ENCODE results near the gene ACIN1. TPM values are rescaled to one million over a fixed set of nuclear protein-coding genes. Genes with fewer than 3 reads are reported as not detected.
A peak's percentile ranks its signal among the peaks of the same experiment; 100 is the strongest.

ACIN1 gene
- total RNA-seq, 1 experiment from 2014 or later = 333 TPM

GRCh38 chr14:23035303-23036144 is 59.4 kb downstream of the ACIN1 start:
- Histone ChIP-seq H3K79me1 (ENCODE audit: insufficient read depth, low read depth, low read length, poor library complexity, severe bottlenecking) (no peaks in the 10 kb centered on the region), H3K23ac (ENCODE audit: insufficient read length, low read depth, low read length) (no peak overlapping the region), H3K79me2 (ENCODE audit: insufficient read depth, low read length) (peaks cover 5% of the 10 kb centered on the region; the same call in 1 of the 2 replicates), H3K27me3 (ENCODE audit: insufficient read depth, low read length) (no peaks in the 10 kb centered on the region), H3K4me1 (ENCODE audit: insufficient read depth, low read length) (no peaks in the 10 kb centered on the region), H2BK120ac (ENCODE audit: low read depth, low read length, poor library complexity, severe bottlenecking) (no peak overlapping the region), H2AK5ac (ENCODE audit: insufficient read length, low read length) (no peak overlapping the region), H2BK5ac (ENCODE audit: insufficient read length, low read length) (no peak overlapping the region), H3K4ac (ENCODE audit: low read depth, low read length) (no peak overlapping the region; the same call in 1 of the 2 replicates), H4K5ac (ENCODE audit: insufficient read length, low read depth, low read length) (no peak overlapping the region), H3K14ac (ENCODE audit: insufficient read depth, low read length) (no peak overlapping the region), H3K9ac (ENCODE audit: extremely low read depth, insufficient read length, low read length) (no peak overlapping the region), H2BK15ac (ENCODE audit: low read depth, low read length) (no peak overlapping the region), H4K8ac (replicated peaks; ENCODE audit: insufficient read length, low read depth, low read length) (no peak overlapping the region), H3K9me3 (ENCODE audit: control insufficient read depth, low read depth, low read length) (no peaks in the 10 kb centered on the region), H3K18ac (ENCODE audit: insufficient read length, low read depth, low read length) (no peak overlapping the region), H3T11ph (ENCODE audit: low read length) (no peak overlapping the region), H2BK20ac (ENCODE audit: low read depth, low read length, poor library complexity, severe bottlenecking) (no peak overlapping the region), H3K23me2 (ENCODE audit: insufficient read length, low read depth, low read length, poor library complexity, severe bottlenecking) (peaks cover 5% of the 10 kb centered on the region), H4K20me1 (ENCODE audit: control insufficient read depth, insufficient read depth, insufficient read length) (no peaks in the 10 kb centered on the region), H3K4me2 (ENCODE audit: insufficient read depth, insufficient read length, low read length) (peak overlapping the region; percentile 36), H4K91ac (ENCODE audit: insufficient read length, low read depth, low read length) (no peak overlapping the region), H3K27ac (ENCODE audit: insufficient read length, low read depth, low read length) (peak overlapping the region; percentile 77), H3K56ac (ENCODE audit: insufficient read length, low read depth, low read length) (no peak overlapping the region), H2AFZ (ENCODE audit: low read length) (peak overlapping the region; percentile 27), H2BK12ac (ENCODE audit: insufficient read length, low read depth, low read length) (no peak overlapping the region)
- H3K27me3 Mint-ChIP-seq (ENCODE audit: low read depth) = no peaks in the 10 kb centered on the region
- no peak for TF ChIP-seq CTCF (conservative IDR thresholded peaks at IDR 0.05)
- peak overlapping the region; percentile 81 to 100 (median 99) for H3K27ac Mint-ChIP-seq
- no CpG with 5 or more reads among the region's 14 CpGs for WGBS (ENCODE audit: extremely low coverage, insufficient read length, low lambda C conversion rate)
- DNase-seq = no peak
- H3K36me3 Mint-ChIP-seq (ENCODE audit: insufficient read depth in 1 of 3, low read depth in 3 of 3) = peaks cover 24 to 37% (median 27%) of the 10 kb centered on the region in 3 experiments
- H3K4me3 Mint-ChIP-seq = peak overlapping the region; percentile 96
- peaks cover 10 to 18% of the 10 kb centered on the region in 2 experiments for H3K4me1 Mint-ChIP-seq
- H3K9me3 Mint-ChIP-seq = no peaks in the 10 kb centered on the region
